HUES48 (cell line): ENCODE results near the gene OXCT1.

Source experiments
- H3K27ac ChIP-seq: one replicate; pipeline ENCODE4 v1.7.0; 2013; ENCODE audit warnings: low read depth, low read length, inconsistent platforms
- H3K27me3 ChIP-seq: 2 replicates; pipeline ENCODE4 v1.6.1; 2013; ENCODE audit warnings: mild to moderate bottlenecking, low read length; ENCODE audit not compliant: control insufficient read depth, insufficient read depth
- H3K36me3 ChIP-seq: 2 replicates; pipeline ENCODE4 v1.6.1; 2013; ENCODE audit warnings: low read length; ENCODE audit not compliant: control insufficient read depth, insufficient read depth
- H3K4me1 ChIP-seq: 2 replicates; pipeline ENCODE4 v1.6.1; 2013; ENCODE audit warnings: mild to moderate bottlenecking, low read length; ENCODE audit not compliant: control insufficient read depth, insufficient read depth
- H3K4me3 ChIP-seq: 2 replicates; pipeline ENCODE4 v1.5.1; 2013; ENCODE audit warnings: mild to moderate bottlenecking, low read depth, low read length
- H3K9ac ChIP-seq: 2 replicates; pipeline ENCODE4 v1.6.1; 2013; ENCODE audit warnings: mild to moderate bottlenecking, low read depth, low read length, moderate library complexity
- H3K9me3 ChIP-seq: 2 replicates; pipeline ENCODE4 v1.6.1; 2013; ENCODE audit warnings: low read length; ENCODE audit not compliant: control insufficient read depth, insufficient read depth

OXCT1 gene

GRCh38 chr5:41844502-41844901, 25.7 kb downstream of the OXCT1 start:
- Histone ChIP-seq H3K27me3 (no peaks in the 10 kb centered on the region), H3K4me3 (no peak overlapping the region), H3K4me1 (no peaks in the 10 kb centered on the region), H3K27ac (no peak overlapping the region), H3K9ac (no peak overlapping the region), H3K36me3 (peaks cover 23% of the 10 kb centered on the region), H3K9me3 (peaks cover 4% of the 10 kb centered on the region)

GRCh38 chr5:41843456-41844370, 26.5 kb downstream of the OXCT1 start:
- Histone ChIP-seq H3K27ac (no peak overlapping the region), H3K4me3 (no peak overlapping the region), H3K27me3 (no peaks in the 10 kb centered on the region), H3K9me3 (no peaks in the 10 kb centered on the region), H3K9ac (no peak overlapping the region), H3K4me1 (no peaks in the 10 kb centered on the region), H3K36me3 (peaks cover 20% of the 10 kb centered on the region)

- no peak overlapping the region for H3K27ac ChIP-seq
- no peak overlapping the region for H3K9ac ChIP-seq
- no peaks in the 10 kb centered on the region for H3K4me1 ChIP-seq
- H3K9me3 ChIP-seq: no peaks in the 10 kb centered on the region
- no peak overlapping the region for H3K4me3 ChIP-seq
- no peaks in the 10 kb centered on the region for H3K27me3 ChIP-seq
- peaks cover 23% of the 10 kb centered on the region for H3K36me3 ChIP-seq
These were observed 27.4 kb downstream of the OXCT1 start for GRCh38 chr5:41842777-41843176.

GRCh38 chr5:41841325-41841724, 28.9 kb downstream of the OXCT1 start:
- Histone ChIP-seq H3K9ac (no peak overlapping the region), H3K36me3 (peaks cover 23% of the 10 kb centered on the region), H3K27me3 (no peaks in the 10 kb centered on the region), H3K4me3 (no peak overlapping the region), H3K27ac (no peak overlapping the region), H3K9me3 (no peaks in the 10 kb centered on the region), H3K4me1 (no peaks in the 10 kb centered on the region)

- Histone ChIP-seq H3K27ac (no peak overlapping the region), H3K4me1 (no peaks in the 10 kb centered on the region), H3K9me3 (no peaks in the 10 kb centered on the region), H3K36me3 (peaks cover 23% of the 10 kb centered on the region), H3K9ac (no peak overlapping the region), H3K27me3 (no peaks in the 10 kb centered on the region), H3K4me3 (no peak overlapping the region)
These were observed 30.0 kb downstream of the OXCT1 start for GRCh38 chr5:41840251-41840650.

- peaks cover 27% of the 10 kb centered on the region for H3K36me3 ChIP-seq
- H3K4me1 ChIP-seq: no peaks in the 10 kb centered on the region
- no peaks in the 10 kb centered on the region for H3K9me3 ChIP-seq
- no peak overlapping the region for H3K4me3 ChIP-seq
- H3K27me3 ChIP-seq: no peaks in the 10 kb centered on the region
- no peak overlapping the region for H3K9ac ChIP-seq
- no peak overlapping the region for H3K27ac ChIP-seq
These were observed 32.4 kb downstream of the OXCT1 start for GRCh38 chr5:41837793-41838192.

GRCh38 chr5:41835645-41836044, 34.6 kb downstream of the OXCT1 start:
- Histone ChIP-seq H3K36me3 (peaks cover 19% of the 10 kb centered on the region), H3K27ac (no peak overlapping the region), H3K4me3 (no peak overlapping the region)

GRCh38 chr5:41834506-41834905, 35.7 kb downstream of the OXCT1 start:
- Histone ChIP-seq H3K27ac (no peak overlapping the region), H3K36me3 (peaks cover 17% of the 10 kb centered on the region), H3K27me3 (no peaks in the 10 kb centered on the region), H3K9ac (no peak overlapping the region), H3K4me3 (no peak overlapping the region), H3K4me1 (no peaks in the 10 kb centered on the region), H3K9me3 (no peaks in the 10 kb centered on the region)

More at GRCh38 chr5:41835645-41836044, 34.6 kb downstream of the OXCT1 start:
- Histone ChIP-seq H3K27me3 (no peaks in the 10 kb centered on the region), H3K4me1 (no peaks in the 10 kb centered on the region), H3K9me3 (no peaks in the 10 kb centered on the region), H3K9ac (no peak overlapping the region)

GRCh38 chr5:41832430-41832829, 37.8 kb downstream of the OXCT1 start:
- H3K4me3 ChIP-seq: no peak overlapping the region
- H3K4me1 ChIP-seq: no peaks in the 10 kb centered on the region
- H3K36me3 ChIP-seq: peaks cover 10% of the 10 kb centered on the region
- H3K9me3 ChIP-seq: no peaks in the 10 kb centered on the region
- no peak overlapping the region for H3K27ac ChIP-seq
- no peak overlapping the region for H3K9ac ChIP-seq
- H3K27me3 ChIP-seq: no peaks in the 10 kb centered on the region

- no peaks in the 10 kb centered on the region for H3K4me1 ChIP-seq
- H3K9ac ChIP-seq: no peak overlapping the region
- no peaks in the 10 kb centered on the region for H3K9me3 ChIP-seq
- no peak overlapping the region for H3K4me3 ChIP-seq
- H3K36me3 ChIP-seq: peaks cover 10% of the 10 kb centered on the region
- no peaks in the 10 kb centered on the region for H3K27me3 ChIP-seq
- no peak overlapping the region for H3K27ac ChIP-seq
These were observed 39.1 kb downstream of the OXCT1 start for GRCh38 chr5:41831155-41831554.

- Histone ChIP-seq H3K27ac (no peak overlapping the region), H3K9me3 (no peaks in the 10 kb centered on the region), H3K4me3 (no peak overlapping the region), H3K9ac (no peak overlapping the region), H3K27me3 (no peaks in the 10 kb centered on the region), H3K36me3 (peaks cover 5% of the 10 kb centered on the region; the same call in 1 of the 2 replicates), H3K4me1 (no peaks in the 10 kb centered on the region)
These were observed 42.4 kb downstream of the OXCT1 start for GRCh38 chr5:41827792-41828191.
